Testis (tissue), 3 donors: ENCODE results near the gene ACTR1B. TPM values are rescaled to one million over a fixed set of nuclear protein-coding genes. Genes with fewer than 3 reads are reported as not detected.
"Not testable (repeated sequence)": the region's sequence is repeated elsewhere in the genome, so short reads cannot be mapped to it uniquely, and the experiment has no call there.

Source experiments
- DNase-seq: peaks from one replicate; pipeline ENCODE4 v3.0.0-alpha.2; 2019
- H3K27ac ChIP-seq, 2 donors: fragments of 200-600 bp; sonication (generic); one replicate each; pipeline ENCODE4 v1.5.1; 2019
- H3K27me3 ChIP-seq: fragments of 200-600 bp; sonication (generic); one replicate; pipeline ENCODE4 v1.5.1; 2019
- H3K36me3 ChIP-seq: fragments of 200-600 bp; sonication (generic); one replicate; pipeline ENCODE4 v1.5.1; 2017; ENCODE audit warnings: low read depth; ENCODE audit errors: missing control alignments
- H3K4me1 ChIP-seq: fragments of 200-600 bp; sonication (generic); one replicate; pipeline ENCODE4 v1.5.1; 2019
- H3K4me3 ChIP-seq, 2 donors: fragments of 200-600 bp; sonication (generic); one replicate each; pipeline ENCODE4 v1.5.1; 2017 to 2019
- H3K9me3 ChIP-seq: fragments of 200-600 bp; sonication (generic); one replicate; pipeline ENCODE4 v1.5.1; 2017
- CTCF ChIP-seq, 3 experiments: fragments of 450-650 bp in 2 of 3; fragments of 200-600 bp in 1 of 3; sonication (generic) in 1 of 3; IDR thresholded peaks; one replicate each; pipeline ENCODE4 v1.5.1; 2016 to 2019; ENCODE audit warnings: antibody characterized with exemption in 3 of 3, mild to moderate bottlenecking in 2 of 3, moderate library complexity in 1 of 3
- POLR2A ChIP-seq: fragments of 450-650 bp; IDR thresholded peaks from one replicate; pipeline ENCODE4 v1.6.1; 2017; ENCODE audit warnings: antibody characterized with exemption, mild to moderate bottlenecking, moderate library complexity
- WGBS, 2 donors: methylation state at CpG; one replicate each; pipeline ENCODE4 v1.1.5; 2018; 5-methylcytosine and 5-hydroxymethylcytosine counted together
- intact Hi-C: fragments of 100-400 bp; cut with DNase I; formaldehyde crosslinking; loops from one replicate; pipeline ENCODE4 v1.15.1; 2023; ENCODE audit warnings: low total_unique reads
- polyA plus RNA-seq: library from polyadenylated mRNA; stranded (reverse); fragments of 350-450 nt; fragmentation: Illumina TruSeq; extraction: RNeasy Lipid Tissue Mini Kit (QIAGEN cat#74804); gene quantifications from one replicate; pipeline ENCODE4 v1.2.3, GENCODE V29; 2014; ENCODE audit warnings: low read depth, low replicate concordance; ENCODE audit not compliant: insufficient read depth
- total RNA-seq, 2 donors: library from RNA; depleted of rRNA; stranded (reverse); fragments of >200 nt; gene quantifications; one replicate each; pipeline ENCODE4 v1.2.3, GENCODE V29; 2016

Gene ACTR1B
- total and polyA plus RNA-seq, 3 donors from 2014 or later = 43.0 to 81.0 (median 56.3) TPM

DNA sequence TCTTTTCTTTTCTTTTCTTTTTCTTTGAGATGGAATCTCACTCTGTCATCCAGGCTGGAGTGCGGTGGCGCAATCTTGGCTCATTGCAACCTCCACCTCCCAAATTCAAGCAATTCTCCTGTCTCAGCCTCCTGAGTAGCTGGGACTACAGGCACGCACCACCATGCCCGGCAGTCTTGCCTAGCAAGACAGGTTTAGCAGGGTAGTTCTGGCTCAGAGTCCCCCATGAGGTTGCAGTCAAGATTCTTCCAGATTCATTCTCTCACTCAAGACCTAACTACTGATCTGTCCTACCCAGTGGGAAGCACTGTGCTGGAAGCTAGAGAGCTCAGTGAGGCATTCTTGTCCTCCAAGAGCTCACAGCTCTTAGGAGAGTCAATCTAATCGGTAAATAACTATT is 31.9 kb upstream of the ACTR1B start:
- TF ChIP-seq POLR2A (no peak), CTCF (IDR thresholded peaks at IDR 0.05) (no peak)
- Histone ChIP-seq H3K4me3 (no peak overlapping the region), H3K9me3 (no peaks in the 10 kb centered on the region), H3K36me3 (no peaks in the 10 kb centered on the region), H3K27me3 (no peaks in the 10 kb centered on the region), H3K27ac (no peak overlapping the region), H3K4me1 (no peaks in the 10 kb centered on the region)
- intact Hi-C loops = loop anchor here (10.0 kb wide), 1 partner anchor 1631 kb away; no protein-coding TSS in a partner anchor
- DNase-seq = no peak
- WGBS, 2 donors = 91 to 98% methylated on average over 5 of the region's 5 CpGs

DNA sequence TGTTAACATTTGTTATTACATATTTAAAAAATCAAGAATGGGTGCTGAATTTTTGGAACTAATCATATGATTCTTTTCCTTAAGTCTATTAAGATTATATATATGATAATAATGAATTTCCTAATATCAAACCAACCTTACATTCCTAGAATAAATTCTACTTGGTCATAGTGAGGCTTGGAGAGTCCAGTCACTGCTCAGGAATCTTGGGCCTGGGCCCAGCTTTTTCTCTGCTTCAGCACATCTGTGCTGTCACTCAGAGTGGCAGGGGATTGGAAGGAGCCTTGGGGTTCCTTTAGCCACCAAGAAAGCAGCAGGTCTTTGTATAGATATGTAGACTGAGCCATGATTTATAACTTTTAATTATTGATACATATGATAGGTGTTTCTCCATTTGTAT is 29.6 kb upstream of the ACTR1B start:
- Histone ChIP-seq H3K9me3 (no peaks in the 10 kb centered on the region), H3K27ac (no peak overlapping the region), H3K4me1 (no peaks in the 10 kb centered on the region), H3K27me3 (no peaks in the 10 kb centered on the region), H3K36me3 (no peaks in the 10 kb centered on the region), H3K4me3 (no peak overlapping the region)
- DNase-seq = no peak
- intact Hi-C loops = loop anchor here (10.0 kb wide), 1 partner anchor 1629 kb away; no protein-coding TSS in a partner anchor
- TF ChIP-seq POLR2A (no peak), CTCF (IDR thresholded peaks at IDR 0.05) (no peak)

- DNase-seq = no peak
- TF ChIP-seq POLR2A (no peak), CTCF (IDR thresholded peaks at IDR 0.05) (no peak)
- Histone ChIP-seq H3K4me3 (no peak overlapping the region), H3K36me3 (no peaks in the 10 kb centered on the region), H3K27ac (no peak overlapping the region), H3K9me3 (no peaks in the 10 kb centered on the region), H3K4me1 (no peaks in the 10 kb centered on the region), H3K27me3 (no peaks in the 10 kb centered on the region)
- intact Hi-C loops = loop anchor here (10.0 kb wide), 1 partner anchor 1626 kb away; no protein-coding TSS in a partner anchor
- 60 to 62% methylated on average over 6 of the region's 6 CpGs for WGBS, 2 donors
Observed at GRCh38 chr2:97691166-97691565, 27.3 kb upstream of the ACTR1B start.

DNA sequence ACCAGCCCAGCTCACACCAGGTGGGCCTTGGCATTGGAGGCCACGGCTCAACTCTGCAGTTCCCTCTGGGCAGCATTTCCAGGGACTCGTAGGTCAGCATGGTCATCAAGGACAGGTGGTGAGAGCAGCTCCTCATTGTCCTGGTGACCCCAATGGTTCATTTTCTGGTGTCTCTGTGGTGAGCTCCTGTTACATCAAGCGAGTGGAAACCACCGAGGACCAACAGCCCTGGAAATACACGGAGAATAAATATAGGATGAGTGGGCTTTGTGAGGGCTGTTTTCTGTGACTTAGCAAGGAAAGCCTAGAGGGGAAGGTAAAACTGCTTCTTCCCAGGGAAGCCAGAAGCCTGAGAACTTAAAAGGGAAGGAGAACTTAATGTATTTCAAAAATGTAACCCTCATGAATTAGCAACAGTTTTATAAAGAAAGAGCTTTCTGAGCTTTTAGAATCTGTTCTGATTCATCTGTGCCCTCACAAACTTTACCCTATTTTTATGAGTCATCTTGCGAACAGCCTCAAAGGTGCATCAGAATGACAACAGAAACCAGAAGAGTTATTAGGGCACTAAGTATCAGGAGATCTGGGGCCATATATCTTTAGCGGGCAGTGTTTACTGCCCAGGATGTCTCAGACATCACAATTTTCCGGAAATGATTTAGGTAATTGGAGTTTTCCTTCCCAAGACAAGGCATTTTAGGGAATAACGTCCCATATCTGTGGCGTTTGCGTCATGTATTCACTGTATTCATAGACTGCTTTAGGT is 24.4 kb upstream of the ACTR1B start:
- no peak for TF ChIP-seq CTCF (IDR thresholded peaks at IDR 0.05)
- no peak for TF ChIP-seq POLR2A
- no peak overlapping the region for H3K27ac ChIP-seq

DNA sequence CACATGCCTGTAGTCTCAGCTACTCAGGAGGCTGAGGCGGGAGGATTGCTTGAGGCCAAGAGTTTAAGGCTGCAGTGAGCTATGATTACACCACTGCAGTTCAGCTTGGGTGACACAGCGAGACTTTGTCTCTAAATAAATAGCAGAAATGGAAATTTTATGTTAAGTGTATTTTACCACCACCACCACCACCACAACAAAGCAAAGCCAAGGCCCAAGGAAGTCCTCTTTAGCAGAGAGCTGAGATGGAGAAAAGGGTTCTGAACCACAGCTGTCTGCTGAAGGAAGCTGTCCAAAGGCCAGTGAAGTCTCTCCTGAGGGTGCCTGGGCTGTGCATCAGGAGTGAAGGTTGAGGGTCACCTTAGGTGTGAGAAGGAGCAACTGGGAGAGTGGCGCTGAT is 23.4 kb upstream of the ACTR1B start:
- H3K4me1 ChIP-seq, H3K27ac ChIP-seq, intact Hi-C loops, H3K9me3 ChIP-seq, DNase-seq, H3K36me3 ChIP-seq, H3K27me3 ChIP-seq, H3K4me3 ChIP-seq: not testable (repeated sequence)
- WGBS, 2 donors = 95 to 98% methylated on average over 2 to 3 of the region's 3 CpGs

More for the DNA sequence above, 24.4 kb upstream of the ACTR1B start:
- Histone ChIP-seq H3K36me3 (no peaks in the 10 kb centered on the region), H3K27me3 (no peaks in the 10 kb centered on the region), H3K4me1 (no peaks in the 10 kb centered on the region), H3K4me3 (no peak overlapping the region), H3K9me3 (no peaks in the 10 kb centered on the region)
- 87 to 90% methylated on average over 9 of the region's 11 CpGs for WGBS, 2 donors
- DNase-seq = no peak
- intact Hi-C loops = no loop called here
